CD4-positive, CD25-positive, alpha-beta regulatory T cell (primary cell): ENCODE data around the gene CCL27. TPM values are rescaled to one million over a fixed set of nuclear protein-coding genes. Genes with fewer than 3 reads are reported as not detected.

Source experiments
- ATAC-seq, 2 donors: fragments of 150-1000 bp; cut with Tn5 transposase; one replicate each; pipeline ENCODE4 v1.10.0; 2021; ENCODE audit warnings: low read depth in 2 of 2, moderate number of reproducible peaks in 2 of 2, moderate library complexity in 1 of 2
- DNase-seq, 3 donors: peaks; one replicate each; pipeline versions ENCODE4 v3.0.0 to v3.0.0-alpha.2; 2012 to 2022; ENCODE audit warnings: mixed read lengths in 1 of 3
- H3K27ac ChIP-seq: one replicate; pipeline ENCODE4 v1.7.0; 2013; ENCODE audit warnings: mild to moderate bottlenecking, low read length; ENCODE audit not compliant: insufficient read depth, poor library complexity, severe bottlenecking
- H3K27me3 ChIP-seq: one replicate; pipeline ENCODE4 v1.7.0; 2013; ENCODE audit warnings: low read length; ENCODE audit not compliant: control insufficient read depth, insufficient read depth
- H3K36me3 ChIP-seq: one replicate; pipeline ENCODE4 v1.7.0; 2013; ENCODE audit warnings: mild to moderate bottlenecking, low read length, moderate library complexity; ENCODE audit not compliant: control insufficient read depth, insufficient read depth
- H3K4me1 ChIP-seq: 2 replicates; pipeline ENCODE4 v1.7.0; 2013; ENCODE audit warnings: mild to moderate bottlenecking, low read length; ENCODE audit not compliant: insufficient read depth, control insufficient read depth, poor library complexity, severe bottlenecking
- H3K4me3 ChIP-seq: one replicate; pipeline ENCODE4 v1.7.0; 2013; ENCODE audit warnings: low read depth, mild to moderate bottlenecking, low read length, moderate library complexity
- H3K9me3 ChIP-seq, 2 experiments: 1 replicate in 1 of 2; 2 replicates in 1 of 2; pipeline ENCODE4 v1.7.0; 2013; ENCODE audit warnings: low read length in 2 of 2, mild to moderate bottlenecking in 1 of 2, moderate library complexity in 1 of 2; ENCODE audit not compliant: control insufficient read depth in 2 of 2
- H3K27ac Mint-ChIP-seq, 3 donors: one replicate each; pipeline ENCODE4 v1.8.0; 2020 to 2022; ENCODE audit warnings: mild to moderate bottlenecking in 3 of 3, mixed read lengths in 3 of 3, moderate library complexity in 2 of 3
- H3K27me3 Mint-ChIP-seq: one replicate; pipeline ENCODE4 v1.8.0; 2022; ENCODE audit warnings: mild to moderate bottlenecking, mixed read lengths
- H3K36me3 Mint-ChIP-seq: one replicate; pipeline ENCODE4 v1.8.0; 2020; ENCODE audit warnings: mixed read lengths
- H3K4me1 Mint-ChIP-seq, 4 donors: one replicate each; pipeline ENCODE4 v1.8.0; 2020 to 2022; ENCODE audit warnings: mixed read lengths in 4 of 4, mild to moderate bottlenecking in 1 of 4
- H3K4me3 Mint-ChIP-seq, 4 donors: one replicate each; pipeline ENCODE4 v1.8.0; 2020 to 2022; ENCODE audit warnings: mild to moderate bottlenecking in 4 of 4, mixed read lengths in 4 of 4, moderate library complexity in 3 of 4
- H3K9me3 Mint-ChIP-seq, 7 donors: one replicate each; pipeline ENCODE4 v1.8.0; 2020 to 2022; ENCODE audit warnings: mixed read lengths in 7 of 7, mild to moderate bottlenecking in 3 of 7, moderate library complexity in 2 of 7
- polyA plus RNA-seq, 4 donors: library from polyadenylated mRNA; unstranded; fragments of 300-500 nt; fragmentation: Illumina TruSeq; gene quantifications; one replicate each; pipeline ENCODE4 v1.2.3, GENCODE V29; 2021
- total RNA-seq: library from RNA; stranded (reverse); gene quantifications from one replicate; pipeline ENCODE4 v1.2.3, GENCODE V29; 2022

The CCL27 gene
- total and polyA plus RNA-seq, 5 donors from 2014 or later: 0.28 TPM; not detected in 4

- Histone ChIP-seq H3K27ac (no peak overlapping the region), H3K9me3 (no peaks in the 10 kb centered on the region), H3K36me3 (no peaks in the 10 kb centered on the region), H3K4me1 (no peaks in the 10 kb centered on the region), H3K4me3 (no peak overlapping the region), H3K27me3 (no peaks in the 10 kb centered on the region)
- Mint-ChIP-seq H3K9me3 (no peaks in the 10 kb centered on the region), H3K4me1 (no peaks in the 10 kb centered on the region), H3K36me3 (peaks cover 4% of the 10 kb centered on the region), H3K27me3 (no peaks in the 10 kb centered on the region), H3K27ac (peak overlapping the region in 1 of 3 donors; percentile 20), H3K4me3 (no peak overlapping the region)
- no peak for ATAC-seq
- DNase-seq: no peak
Measured at GRCh38 chr9:34688329-34689115, 26.1 kb upstream of the CCL27 start.

- Histone ChIP-seq H3K27ac (no peak overlapping the region), H3K36me3 (no peaks in the 10 kb centered on the region), H3K4me1 (no peaks in the 10 kb centered on the region), H3K9me3 (no peaks in the 10 kb centered on the region), H3K4me3 (no peak overlapping the region), H3K27me3 (no peaks in the 10 kb centered on the region)
- H3K27ac Mint-ChIP-seq: no peak overlapping the region
- ATAC-seq (no peak), DNase-seq (no peak)
- no peak overlapping the region for H3K4me3 Mint-ChIP-seq
- no peaks in the 10 kb centered on the region for H3K27me3 Mint-ChIP-seq
- no peaks in the 10 kb centered on the region for H3K4me1 Mint-ChIP-seq
- H3K9me3 Mint-ChIP-seq: no peaks in the 10 kb centered on the region
- H3K36me3 Mint-ChIP-seq: peaks cover 4% of the 10 kb centered on the region
Measured at GRCh38 chr9:34687276-34688030, 25.0 kb upstream of the CCL27 start.

GRCh38 chr9:34686732-34687131 lies 24.3 kb upstream of the CCL27 start:
- Histone ChIP-seq H3K27me3 (no peaks in the 10 kb centered on the region), H3K27ac (no peak overlapping the region), H3K4me1 (no peaks in the 10 kb centered on the region), H3K9me3 (no peaks in the 10 kb centered on the region), H3K4me3 (no peak overlapping the region), H3K36me3 (no peaks in the 10 kb centered on the region)
- Mint-ChIP-seq H3K9me3 (no peaks in the 10 kb centered on the region), H3K36me3 (peaks cover 4% of the 10 kb centered on the region), H3K27me3 (no peaks in the 10 kb centered on the region), H3K4me3 (peak overlapping the region in 1 of 4 donors; percentile 30), H3K4me1 (no peaks in the 10 kb centered on the region), H3K27ac (peak overlapping the region in 1 of 3 donors; percentile 49)
- no peak for DNase-seq
- no peak for ATAC-seq

GRCh38 chr9:34686231-34686630 lies 23.8 kb upstream of the CCL27 start:
- Mint-ChIP-seq H3K36me3 (peaks cover 4% of the 10 kb centered on the region), H3K4me1 (no peaks in the 10 kb centered on the region), H3K27ac (no peak overlapping the region), H3K27me3 (no peaks in the 10 kb centered on the region), H3K4me3 (no peak overlapping the region), H3K9me3 (no peaks in the 10 kb centered on the region)
- H3K36me3 ChIP-seq: no peaks in the 10 kb centered on the region
- H3K4me3 ChIP-seq: no peak overlapping the region
- no peak overlapping the region for H3K27ac ChIP-seq
- H3K9me3 ChIP-seq: no peaks in the 10 kb centered on the region
- ATAC-seq: no peak
- no peaks in the 10 kb centered on the region for H3K4me1 ChIP-seq
- DNase-seq: no peak
- no peaks in the 10 kb centered on the region for H3K27me3 ChIP-seq

- Histone ChIP-seq H3K27me3 (no peaks in the 10 kb centered on the region), H3K4me3 (no peak overlapping the region), H3K9me3 (no peaks in the 10 kb centered on the region), H3K4me1 (no peaks in the 10 kb centered on the region), H3K27ac (no peak overlapping the region), H3K36me3 (no peaks in the 10 kb centered on the region)
- no peak overlapping the region for H3K27ac Mint-ChIP-seq
- H3K4me1 Mint-ChIP-seq: no peaks in the 10 kb centered on the region
- no peak overlapping the region for H3K4me3 Mint-ChIP-seq
- no peaks in the 10 kb centered on the region for H3K27me3 Mint-ChIP-seq
- peaks cover 4% of the 10 kb centered on the region for H3K36me3 Mint-ChIP-seq
- no peaks in the 10 kb centered on the region for H3K9me3 Mint-ChIP-seq
- ATAC-seq (no peak), DNase-seq (no peak)
Measured at GRCh38 chr9:34685591-34685990, 23.1 kb upstream of the CCL27 start.

GRCh38 chr9:34684816-34685215 lies 22.4 kb upstream of the CCL27 start:
- Histone ChIP-seq H3K27ac (no peak overlapping the region), H3K27me3 (no peaks in the 10 kb centered on the region), H3K4me1 (no peaks in the 10 kb centered on the region), H3K4me3 (no peak overlapping the region), H3K36me3 (no peaks in the 10 kb centered on the region), H3K9me3 (no peaks in the 10 kb centered on the region)
- DNase-seq (no peak), ATAC-seq (no peak)
- H3K27me3 Mint-ChIP-seq: no peaks in the 10 kb centered on the region
- no peak overlapping the region for H3K27ac Mint-ChIP-seq
- no peak overlapping the region for H3K4me3 Mint-ChIP-seq
- peaks cover 4% of the 10 kb centered on the region for H3K36me3 Mint-ChIP-seq
- H3K4me1 Mint-ChIP-seq: no peaks in the 10 kb centered on the region
- no peaks in the 10 kb centered on the region for H3K9me3 Mint-ChIP-seq

- Histone ChIP-seq H3K27me3 (no peaks in the 10 kb centered on the region), H3K9me3 (no peaks in the 10 kb centered on the region), H3K4me3 (no peak overlapping the region), H3K4me1 (no peaks in the 10 kb centered on the region), H3K36me3 (no peaks in the 10 kb centered on the region), H3K27ac (no peak overlapping the region)
- Mint-ChIP-seq H3K4me1 (no peaks in the 10 kb centered on the region), H3K27me3 (no peaks in the 10 kb centered on the region), H3K4me3 (no peak overlapping the region), H3K27ac (no peak overlapping the region), H3K9me3 (no peaks in the 10 kb centered on the region), H3K36me3 (peaks cover 4% of the 10 kb centered on the region)
- no peak for ATAC-seq
- no peak for DNase-seq
Measured at GRCh38 chr9:34684145-34684544, 21.7 kb upstream of the CCL27 start.
